ENCODE results near the gene GADD45G. TPM values are rescaled to one million over a fixed set of nuclear protein-coding genes. Genes with fewer than 3 reads are reported as not detected.

Gene GADD45G
- total RNA-seq, 2 experiments from 2014 or later, result 40.0 to 40.4 TPM

- ChIA-PET CTCF (interaction anchor here (1.1 to 11.9 kb wide), 15 partner anchors 11 to 538 kb away, joined by 3 to 235 read pairs (median 5); no protein-coding TSS in a partner anchor), POLR2A (no interaction called here)
- Mint-ChIP-seq H3K9me3 (no peaks in the 10 kb centered on the region), H3K4me3 (no peak overlapping the region), H3K27me3 (peaks cover 37% of the 10 kb centered on the region), H3K27ac (no peak overlapping the region), H3K36me3 (ENCODE audit: low read depth) (no peaks in the 10 kb centered on the region), H3K4me1 (no peaks in the 10 kb centered on the region)
- no peak for DNase-seq
These were observed 7.8 kb upstream of the GADD45G start for GRCh38 chr9:89596937-89597555.

GRCh38 chr9:89597711-89598362 lies 7.0 kb upstream of the GADD45G start:
- no peaks in the 10 kb centered on the region for H3K36me3 Mint-ChIP-seq (ENCODE audit: low read depth)
- ChIA-PET CTCF (interaction anchor here (0.6 to 11.9 kb wide), 46 partner anchors 9 to 1272 kb away, joined by 3 to 235 read pairs (median 4); partner anchors contain the start of gene SECISBP2), POLR2A (interaction anchor here (0.7 kb wide), 1 partner anchor 499 kb away, joined by 3 read pairs; no protein-coding TSS in a partner anchor)
- no peaks in the 10 kb centered on the region for H3K4me1 Mint-ChIP-seq
- H3K27ac Mint-ChIP-seq, result no peak overlapping the region
- H3K4me3 Mint-ChIP-seq, result no peak overlapping the region
- H3K9me3 Mint-ChIP-seq, result no peaks in the 10 kb centered on the region
- peak; percentile 70 for DNase-seq
- peaks cover 37% of the 10 kb centered on the region for H3K27me3 Mint-ChIP-seq

GRCh38 chr9:89598363-89598713 lies 6.5 kb upstream of the GADD45G start:
- H3K36me3 Mint-ChIP-seq (ENCODE audit: low read depth), result no peaks in the 10 kb centered on the region
- H3K9me3 Mint-ChIP-seq, result no peaks in the 10 kb centered on the region
- H3K27me3 Mint-ChIP-seq, result peaks cover 34% of the 10 kb centered on the region
- ChIA-PET CTCF (interaction anchor here (0.6 to 11.9 kb wide), 44 partner anchors 8 to 1271 kb away, joined by 3 to 235 read pairs (median 4); partner anchors contain the start of gene SECISBP2), POLR2A (interaction anchor here (0.7 kb wide), 1 partner anchor 499 kb away, joined by 3 read pairs; no protein-coding TSS in a partner anchor)
- peaks cover 4% of the 10 kb centered on the region for H3K4me1 Mint-ChIP-seq
- no peak overlapping the region for H3K27ac Mint-ChIP-seq
- no peak overlapping the region for H3K4me3 Mint-ChIP-seq
- no peak for DNase-seq

GRCh38 chr9:89598926-89599325 lies 5.9 kb upstream of the GADD45G start:
- Mint-ChIP-seq H3K4me3 (no peak overlapping the region), H3K9me3 (no peaks in the 10 kb centered on the region), H3K4me1 (peaks cover 9% of the 10 kb centered on the region), H3K27me3 (peaks cover 31% of the 10 kb centered on the region), H3K27ac (no peak overlapping the region), H3K36me3 (ENCODE audit: low read depth) (no peaks in the 10 kb centered on the region)
- ChIA-PET POLR2A (interaction anchor here (0.7 kb wide), 1 partner anchor 498 kb away, joined by 3 read pairs; no protein-coding TSS in a partner anchor), CTCF (interaction anchor here (0.6 to 11.9 kb wide), 33 partner anchors 8 to 1271 kb away, joined by 3 to 235 read pairs (median 5); partner anchors contain the start of gene SECISBP2)
- no peak for DNase-seq

GRCh38 chr9:89600831-89601230 lies 4.0 kb upstream of the GADD45G start:
- CTCF ChIA-PET, result interaction anchor here (1.1 to 11.9 kb wide), 12 partner anchors 8 to 501 kb away, joined by 3 to 235 read pairs (median 4); no protein-coding TSS in a partner anchor
- H3K27me3 Mint-ChIP-seq, result peaks cover 22% of the 10 kb centered on the region
- H3K4me3 Mint-ChIP-seq, result no peak overlapping the region
- POLR2A ChIA-PET, result interaction anchor here (1.0 to 1.2 kb wide), 2 partner anchors 143 to 398 kb away, joined by 3 to 4 read pairs; no protein-coding TSS in a partner anchor
- H3K36me3 Mint-ChIP-seq (ENCODE audit: low read depth), result peaks cover 9% of the 10 kb centered on the region
- H3K9me3 Mint-ChIP-seq, result no peaks in the 10 kb centered on the region
- H3K27ac Mint-ChIP-seq, result no peak overlapping the region
- H3K4me1 Mint-ChIP-seq, result peaks cover 16% of the 10 kb centered on the region
- DNase-seq, result no peak

GRCh38 chr9:89601306-89601705 lies 3.5 kb upstream of the GADD45G start:
- Mint-ChIP-seq H3K9me3 (no peaks in the 10 kb centered on the region), H3K4me3 (no peak overlapping the region), H3K27me3 (peaks cover 22% of the 10 kb centered on the region), H3K36me3 (ENCODE audit: low read depth) (peaks cover 12% of the 10 kb centered on the region), H3K27ac (no peak overlapping the region), H3K4me1 (peaks cover 17% of the 10 kb centered on the region)
- ChIA-PET POLR2A (interaction anchor here (1.0 to 1.2 kb wide), 2 partner anchors 142 to 398 kb away, joined by 3 to 4 read pairs; no protein-coding TSS in a partner anchor), CTCF (interaction anchor here (0.6 to 11.9 kb wide), 14 partner anchors 8 to 500 kb away, joined by 3 to 235 read pairs (median 4); no protein-coding TSS in a partner anchor)
- no peak for DNase-seq

- Mint-ChIP-seq H3K36me3 (ENCODE audit: low read depth) (peaks cover 19% of the 10 kb centered on the region), H3K4me3 (no peak overlapping the region), H3K27ac (no peak overlapping the region), H3K9me3 (no peaks in the 10 kb centered on the region), H3K27me3 (peaks cover 27% of the 10 kb centered on the region), H3K4me1 (peaks cover 25% of the 10 kb centered on the region)
- POLR2A ChIA-PET, result interaction anchor here (1.0 kb wide), 1 partner anchor 142 kb away, joined by 3 read pairs; no protein-coding TSS in a partner anchor
- CTCF ChIA-PET, result interaction anchor here (0.6 to 11.9 kb wide), 15 partner anchors 7 to 577 kb away, joined by 3 to 235 read pairs (median 4); no protein-coding TSS in a partner anchor
- DNase-seq, result no peak
These were observed 2.8 kb upstream of the GADD45G start for GRCh38 chr9:89601856-89602562.

- Mint-ChIP-seq H3K27me3 (peaks cover 24% of the 10 kb centered on the region), H3K27ac (peak overlapping the region; percentile 63), H3K9me3 (no peaks in the 10 kb centered on the region), H3K4me3 (peak overlapping the region; percentile 71), H3K4me1 (peaks cover 31% of the 10 kb centered on the region), H3K36me3 (ENCODE audit: low read depth) (peaks cover 27% of the 10 kb centered on the region)
- peak; percentile 92 for DNase-seq
- ChIA-PET POLR2A (interaction anchor here (1.0 to 3.7 kb wide), 16 partner anchors 8 to 499 kb away, joined by 3 to 43 read pairs (median 4); no protein-coding TSS in a partner anchor), CTCF (interaction anchor here (0.5 to 11.9 kb wide), 74 partner anchors 9 to 1266 kb away, joined by 3 to 235 read pairs (median 4); no protein-coding TSS in a partner anchor)
These were observed 1.6 kb upstream of the GADD45G start for GRCh38 chr9:89602978-89603766.

- ChIA-PET CTCF (interaction anchor here (0.7 to 11.9 kb wide), 31 partner anchors 10 to 503 kb away, joined by 3 to 235 read pairs (median 4); no protein-coding TSS in a partner anchor), POLR2A (interaction anchor here (0.7 to 3.7 kb wide), 41 partner anchors 9 to 498 kb away, joined by 3 to 43 read pairs (median 5); partner anchors contain the start of gene SECISBP2)
- peaks cover 22% of the 10 kb centered on the region for H3K27me3 Mint-ChIP-seq
- peak overlapping the region; percentile 44 for H3K27ac Mint-ChIP-seq
- no peaks in the 10 kb centered on the region for H3K9me3 Mint-ChIP-seq
- peak overlapping the region; percentile 89 for H3K4me3 Mint-ChIP-seq
- H3K36me3 Mint-ChIP-seq (ENCODE audit: low read depth), result peaks cover 27% of the 10 kb centered on the region
- peak; percentile 69 for DNase-seq
- peaks cover 31% of the 10 kb centered on the region for H3K4me1 Mint-ChIP-seq
These were observed 796 bp upstream of the GADD45G start for GRCh38 chr9:89603767-89604665.

GRCh38 chr9:89605465-89606048 lies 745 bp downstream of the GADD45G start:
- no peaks in the 10 kb centered on the region for H3K9me3 Mint-ChIP-seq
- H3K27me3 Mint-ChIP-seq, result peaks cover 16% of the 10 kb centered on the region
- peak; percentile 71 for DNase-seq
- H3K4me3 Mint-ChIP-seq, result peak overlapping the region; percentile 89
- ChIA-PET CTCF (interaction anchor here (1.1 to 11.9 kb wide), 4 partner anchors 7 to 496 kb away, joined by 3 to 235 read pairs (median 22); no protein-coding TSS in a partner anchor), POLR2A (interaction anchor here (0.7 to 3.7 kb wide), 25 partner anchors 8 to 386 kb away, joined by 3 to 43 read pairs (median 5); partner anchors contain the start of gene SECISBP2)
- H3K27ac Mint-ChIP-seq, result peak overlapping the region; percentile 82
- peaks cover 31% of the 10 kb centered on the region for H3K4me1 Mint-ChIP-seq
- peaks cover 27% of the 10 kb centered on the region for H3K36me3 Mint-ChIP-seq (ENCODE audit: low read depth)
